ENCODE results near the gene PRCC.

PRCC gene

GRCh38 chr1:156733989-156734584, 33.2 kb upstream of the PRCC start:
- Histone ChIP-seq H3K4me3 (ENCODE audit: insufficient read depth, low read depth, low read length) (no peak overlapping the region), H3K4me1 (ENCODE audit: control insufficient read depth, insufficient read depth, low read length) (peaks cover 2% of the 10 kb centered on the region), H3K27ac (ENCODE audit: insufficient read depth, low read depth, low read length, poor library complexity, severe bottlenecking) (no peak overlapping the region), H3K36me3 (ENCODE audit: control insufficient read depth, insufficient read depth, low read length) (peaks cover 11% of the 10 kb centered on the region), H3K27me3 (ENCODE audit: control insufficient read depth, insufficient read depth, low read length, poor library complexity, severe bottlenecking) (no peaks in the 10 kb centered on the region), H3K9me3 (ENCODE audit: control insufficient read depth, low read length) (no peaks in the 10 kb centered on the region)
- 95 to 96% methylated on average over 20 of the region's 20 CpGs for WGBS, 2 experiments

- Histone ChIP-seq H3K9me3 (ENCODE audit: control insufficient read depth, low read length) (no peaks in the 10 kb centered on the region), H3K27me3 (ENCODE audit: control insufficient read depth, insufficient read depth, low read length, poor library complexity, severe bottlenecking) (no peaks in the 10 kb centered on the region), H3K4me3 (ENCODE audit: insufficient read depth, low read depth, low read length) (no peak overlapping the region), H3K36me3 (ENCODE audit: control insufficient read depth, insufficient read depth, low read length) (peaks cover 20% of the 10 kb centered on the region), H3K4me1 (ENCODE audit: control insufficient read depth, insufficient read depth, low read length) (peaks cover 10% of the 10 kb centered on the region), H3K27ac (ENCODE audit: insufficient read depth, low read depth, low read length, poor library complexity, severe bottlenecking) (no peak overlapping the region)
- 95 to 96% methylated on average over 10 of the region's 10 CpGs for WGBS, 2 experiments
Measured at GRCh38 chr1:156738407-156738806, 28.9 kb upstream of the PRCC start.

GRCh38 chr1:156738916-156739315, 28.4 kb upstream of the PRCC start:
- peaks cover 24% of the 10 kb centered on the region for H3K36me3 ChIP-seq (ENCODE audit: control insufficient read depth, insufficient read depth, low read length)
- peaks cover 10% of the 10 kb centered on the region for H3K4me1 ChIP-seq (ENCODE audit: control insufficient read depth, insufficient read depth, low read length)
- H3K27me3 ChIP-seq (ENCODE audit: control insufficient read depth, insufficient read depth, low read length, poor library complexity, severe bottlenecking), result no peaks in the 10 kb centered on the region
- H3K9me3 ChIP-seq (ENCODE audit: control insufficient read depth, low read length), result no peaks in the 10 kb centered on the region
- WGBS, 2 experiments, result 89 to 100% methylated on average over 2 of the region's 2 CpGs
- no peak overlapping the region for H3K27ac ChIP-seq (ENCODE audit: insufficient read depth, low read depth, low read length, poor library complexity, severe bottlenecking)
- H3K4me3 ChIP-seq (ENCODE audit: insufficient read depth, low read depth, low read length), result no peak overlapping the region

GRCh38 chr1:156740237-156740740, 27.0 kb upstream of the PRCC start:
- Histone ChIP-seq H3K4me1 (ENCODE audit: control insufficient read depth, insufficient read depth, low read length) (peaks cover 14% of the 10 kb centered on the region), H3K9me3 (ENCODE audit: control insufficient read depth, low read length) (no peaks in the 10 kb centered on the region), H3K36me3 (ENCODE audit: control insufficient read depth, insufficient read depth, low read length) (peaks cover 23% of the 10 kb centered on the region), H3K27me3 (ENCODE audit: control insufficient read depth, insufficient read depth, low read length, poor library complexity, severe bottlenecking) (no peaks in the 10 kb centered on the region), H3K4me3 (ENCODE audit: insufficient read depth, low read depth, low read length) (peak overlapping the region; percentile 69), H3K27ac (ENCODE audit: insufficient read depth, low read depth, low read length, poor library complexity, severe bottlenecking) (peak overlapping the region; percentile 33)
- WGBS, 2 experiments, result 35 to 41% methylated on average over 6 to 7 of the region's 7 CpGs

GRCh38 chr1:156740741-156741480, 26.4 kb upstream of the PRCC start, which contains the start of gene MRPL24:
TSS of gene MRPL24 (minus strand) at chr1:156741088. CDS start at chr1:156738704, 2,384 bp downstream.
- H3K4me3 ChIP-seq (ENCODE audit: insufficient read depth, low read depth, low read length), result peak within 1 kb of the TSS; percentile 69
- H3K36me3 ChIP-seq (ENCODE audit: control insufficient read depth, insufficient read depth, low read length), result peaks cover 23% of the 10 kb centered on the region
- 0 to 1% methylated on average over 38 of the region's 38 CpGs for WGBS, 2 experiments
- no peaks in the 10 kb centered on the region for H3K9me3 ChIP-seq (ENCODE audit: control insufficient read depth, low read length)
- no peaks in the 10 kb centered on the region for H3K27me3 ChIP-seq (ENCODE audit: control insufficient read depth, insufficient read depth, low read length, poor library complexity, severe bottlenecking)
- peak within 1 kb of the TSS; percentile 77 for H3K27ac ChIP-seq (ENCODE audit: insufficient read depth, low read depth, low read length, poor library complexity, severe bottlenecking)
- peaks cover 20% of the 10 kb centered on the region for H3K4me1 ChIP-seq (ENCODE audit: control insufficient read depth, insufficient read depth, low read length)

- 49 to 53% methylated on average over 8 of the region's 8 CpGs for WGBS, 2 experiments
- Histone ChIP-seq H3K4me3 (ENCODE audit: insufficient read depth, low read depth, low read length) (peak overlapping the region; percentile 2), H3K27me3 (ENCODE audit: control insufficient read depth, insufficient read depth, low read length, poor library complexity, severe bottlenecking) (no peaks in the 10 kb centered on the region), H3K4me1 (ENCODE audit: control insufficient read depth, insufficient read depth, low read length) (peaks cover 24% of the 10 kb centered on the region), H3K9me3 (ENCODE audit: control insufficient read depth, low read length) (no peaks in the 10 kb centered on the region), H3K27ac (ENCODE audit: insufficient read depth, low read depth, low read length, poor library complexity, severe bottlenecking) (peak overlapping the region; percentile 77), H3K36me3 (ENCODE audit: control insufficient read depth, insufficient read depth, low read length) (peaks cover 19% of the 10 kb centered on the region)
Measured at GRCh38 chr1:156741481-156741983, 25.8 kb upstream of the PRCC start.

- Histone ChIP-seq H3K27me3 (ENCODE audit: control insufficient read depth, insufficient read depth, low read length, poor library complexity, severe bottlenecking) (no peaks in the 10 kb centered on the region), H3K27ac (ENCODE audit: insufficient read depth, low read depth, low read length, poor library complexity, severe bottlenecking) (peak overlapping the region; percentile 63), H3K4me3 (ENCODE audit: insufficient read depth, low read depth, low read length) (no peak overlapping the region), H3K9me3 (ENCODE audit: control insufficient read depth, low read length) (no peaks in the 10 kb centered on the region), H3K4me1 (ENCODE audit: control insufficient read depth, insufficient read depth, low read length) (peaks cover 24% of the 10 kb centered on the region), H3K36me3 (ENCODE audit: control insufficient read depth, insufficient read depth, low read length) (peaks cover 18% of the 10 kb centered on the region)
- WGBS, 2 experiments, result 94 to 99% methylated on average over 3 of the region's 3 CpGs
Measured at GRCh38 chr1:156742017-156742416, 25.3 kb upstream of the PRCC start.

- Histone ChIP-seq H3K4me3 (ENCODE audit: insufficient read depth, low read depth, low read length) (no peak overlapping the region), H3K9me3 (ENCODE audit: control insufficient read depth, low read length) (no peaks in the 10 kb centered on the region), H3K27ac (ENCODE audit: insufficient read depth, low read depth, low read length, poor library complexity, severe bottlenecking) (peak overlapping the region; percentile 8), H3K27me3 (ENCODE audit: control insufficient read depth, insufficient read depth, low read length, poor library complexity, severe bottlenecking) (no peaks in the 10 kb centered on the region), H3K36me3 (ENCODE audit: control insufficient read depth, insufficient read depth, low read length) (peaks cover 18% of the 10 kb centered on the region), H3K4me1 (ENCODE audit: control insufficient read depth, insufficient read depth, low read length) (peaks cover 30% of the 10 kb centered on the region)
- WGBS, 2 experiments, result 91 to 97% methylated on average over 4 of the region's 4 CpGs
Measured at GRCh38 chr1:156742801-156743200, 24.5 kb upstream of the PRCC start.

GRCh38 chr1:156743367-156744302, 23.7 kb upstream of the PRCC start:
- 95 to 96% methylated on average over 14 of the region's 14 CpGs for WGBS, 2 experiments
- peaks cover 18% of the 10 kb centered on the region for H3K36me3 ChIP-seq (ENCODE audit: control insufficient read depth, insufficient read depth, low read length)
- no peaks in the 10 kb centered on the region for H3K27me3 ChIP-seq (ENCODE audit: control insufficient read depth, insufficient read depth, low read length, poor library complexity, severe bottlenecking)
- no peak overlapping the region for H3K27ac ChIP-seq (ENCODE audit: insufficient read depth, low read depth, low read length, poor library complexity, severe bottlenecking)
- H3K9me3 ChIP-seq (ENCODE audit: control insufficient read depth, low read length), result no peaks in the 10 kb centered on the region
- H3K4me1 ChIP-seq (ENCODE audit: control insufficient read depth, insufficient read depth, low read length), result peaks cover 38% of the 10 kb centered on the region
- H3K4me3 ChIP-seq (ENCODE audit: insufficient read depth, low read depth, low read length), result no peak overlapping the region
